AG10803 (cell line): ENCODE measurements around the gene GMPR.

Experiments
- DNase-seq: peaks from one replicate; pipeline ENCODE4 v3.0.0; 2010; ENCODE audit warnings: low read depth
- H3K4me3 ChIP-seq: 2 replicates; pipeline ENCODE4 v1.5.1; 2011; ENCODE audit warnings: mild to moderate bottlenecking, low read length, control low read depth
- CTCF ChIP-seq: conservative IDR thresholded peaks from 2 replicates; pipeline ENCODE4 v1.5.1; 2011; ENCODE audit warnings: mild to moderate bottlenecking, low read length, control low read depth, inconsistent platforms

Gene GMPR

DNA sequence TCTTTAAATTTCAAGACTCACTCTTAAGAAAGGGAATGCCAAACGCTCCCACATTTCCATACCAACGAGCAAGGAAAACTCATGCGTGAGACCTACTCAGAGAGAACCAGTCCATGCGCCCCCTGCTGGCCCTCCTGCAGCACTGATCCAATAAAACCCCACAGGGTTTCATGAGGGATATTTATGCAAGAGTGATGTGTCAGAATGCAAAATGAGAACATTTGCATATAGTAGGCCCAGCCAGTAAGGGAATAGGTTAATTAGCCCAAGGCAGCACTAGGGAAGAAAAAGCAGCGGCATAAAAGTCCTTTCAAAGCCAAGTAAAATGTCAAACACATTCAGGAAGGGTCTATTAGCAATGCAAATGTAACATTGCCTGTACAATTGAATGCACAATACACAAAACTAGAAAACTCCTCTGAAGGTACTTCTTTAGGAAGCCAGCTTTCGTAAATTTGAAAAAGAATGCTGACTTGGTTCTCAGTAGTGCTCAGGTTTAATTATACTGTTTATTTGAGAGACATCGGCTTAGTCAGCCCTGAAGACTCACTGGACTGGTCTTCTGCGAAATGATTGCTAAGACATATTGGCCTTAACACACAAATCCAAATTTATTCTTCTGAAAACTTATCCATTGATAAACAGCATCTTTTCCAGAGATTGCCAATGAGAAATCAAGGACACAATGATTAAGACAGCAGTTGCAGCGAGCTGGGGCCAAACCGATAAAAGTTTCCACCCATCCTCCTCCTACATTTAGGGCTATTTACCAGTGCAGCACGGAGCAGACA, 93.2 kb downstream of the GMPR start:
- peak; percentile 83 for DNase-seq
- TF ChIP-seq CTCF, result peak; percentile 96
- no peak overlapping the region for H3K4me3 ChIP-seq

DNA sequence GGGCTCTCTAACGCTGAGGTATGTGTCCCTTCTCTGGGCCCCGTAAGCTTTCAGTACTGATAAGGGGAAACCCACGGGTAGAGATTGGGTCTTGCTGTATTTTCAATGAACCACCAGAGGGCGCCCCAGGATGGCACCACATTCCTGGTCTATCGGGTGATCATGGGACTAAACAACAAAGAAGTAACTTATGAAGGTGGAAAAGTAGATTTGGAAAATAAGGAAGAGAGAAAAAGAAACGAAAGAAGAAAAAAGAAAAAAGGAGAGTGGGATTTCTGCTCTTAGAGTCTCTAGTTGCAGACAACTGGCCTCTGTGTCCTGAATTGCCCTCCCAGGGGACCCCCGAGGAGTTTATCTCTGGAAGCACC, 93.8 kb downstream of the GMPR start:
- no peak overlapping the region for H3K4me3 ChIP-seq
- DNase-seq, result peak; percentile 71
- TF ChIP-seq CTCF, result peak; percentile 84

GRCh38 chr6:16333580-16333979, 95.2 kb downstream of the GMPR start:
- peak; percentile 84 for DNase-seq
- H3K4me3 ChIP-seq, result no peak overlapping the region
- no peak for TF ChIP-seq CTCF

- DNase-seq, result peak; percentile 95
- no peak for TF ChIP-seq CTCF
- no peak overlapping the region for H3K4me3 ChIP-seq
Measured at GRCh38 chr6:16334671-16335070, 96.3 kb downstream of the GMPR start.

GRCh38 chr6:16335176-16335575, 96.8 kb downstream of the GMPR start:
- H3K4me3 ChIP-seq, result no peak overlapping the region
- TF ChIP-seq CTCF, result no peak
- DNase-seq, result peak; percentile 17

DNA sequence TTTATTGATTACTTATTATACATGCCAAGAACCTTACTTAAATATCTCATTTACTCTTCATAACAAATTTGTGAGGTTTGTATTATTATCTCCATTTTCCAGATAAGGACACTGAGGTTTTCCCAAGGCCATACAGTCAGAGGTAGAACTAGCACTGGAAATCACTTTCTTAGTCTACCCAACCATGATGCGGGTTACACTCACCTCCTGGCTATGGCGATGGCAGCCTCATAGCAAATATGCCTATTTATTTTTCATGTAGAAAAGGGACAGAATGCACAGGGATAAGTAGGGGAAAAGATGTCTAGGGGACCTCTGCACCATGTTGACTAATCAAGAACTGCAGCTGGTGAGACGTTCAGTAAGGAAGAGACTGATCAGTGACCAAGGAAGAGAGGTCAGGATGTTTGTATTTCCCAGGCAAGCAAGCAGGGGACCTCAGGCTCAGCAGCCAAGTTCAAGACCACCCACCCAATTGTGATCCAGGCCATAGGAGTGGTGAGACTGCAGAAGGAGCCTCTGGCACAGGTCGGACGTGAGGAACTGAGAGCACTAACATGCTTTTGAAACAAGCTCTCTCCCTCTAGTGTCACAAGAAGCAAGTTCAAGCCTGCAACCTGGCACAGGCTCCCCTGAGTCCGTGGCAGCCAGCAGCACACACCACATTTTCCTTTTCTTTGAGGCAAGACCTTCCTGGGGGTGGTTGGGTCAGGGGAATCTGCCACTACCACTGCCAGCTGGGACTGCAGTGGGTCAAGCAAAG, 97.8 kb downstream of the GMPR start:
- H3K4me3 ChIP-seq, result no peak overlapping the region
- peak; percentile 62 for DNase-seq
- TF ChIP-seq CTCF, result peak; percentile 44

DNA sequence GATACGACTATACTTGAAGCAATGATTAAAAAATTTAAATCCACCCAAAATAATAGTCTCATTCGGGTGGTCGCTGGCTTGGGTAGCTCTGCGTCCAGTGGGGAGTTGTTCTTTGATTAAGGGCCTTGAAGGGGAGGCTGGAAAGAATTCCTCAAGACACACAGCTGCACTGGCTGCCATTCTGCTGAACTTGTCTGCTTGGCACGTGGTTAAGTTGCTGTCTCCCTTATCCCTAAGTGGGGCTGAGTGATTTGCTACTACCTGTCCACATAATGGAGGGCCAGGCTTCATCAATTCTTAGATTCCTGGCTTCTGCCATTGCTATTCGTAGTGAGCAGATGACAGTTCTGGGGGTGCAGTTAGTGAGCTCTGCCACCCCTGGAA, 98.5 kb downstream of the GMPR start:
- no peak overlapping the region for H3K4me3 ChIP-seq
- no peak for DNase-seq

More for the DNA sequence above, 98.5 kb downstream of the GMPR start:
- TF ChIP-seq CTCF, result no peak
